ENCODE measurements around the gene FREM2.

The FREM2 gene

DNA sequence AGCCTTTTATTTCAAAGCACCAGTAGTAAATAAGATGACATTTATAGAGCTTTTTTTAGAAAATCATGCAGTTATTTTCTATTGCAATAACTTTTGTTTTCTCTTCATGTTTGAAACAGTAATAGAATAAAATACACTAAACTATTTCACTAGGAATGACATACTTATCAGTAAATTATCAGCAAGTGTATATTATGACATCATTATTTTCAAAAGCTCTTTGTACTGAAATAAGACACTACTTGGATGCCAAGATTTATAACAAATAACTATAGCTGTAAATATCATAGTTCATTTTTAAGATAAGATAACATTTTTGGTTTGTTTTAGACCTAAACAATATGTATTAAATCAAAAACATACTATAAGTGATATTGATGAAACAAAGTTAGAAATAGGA lies 246.9 kb downstream of the FREM2 start:
- TF ChIP-seq POLR2AphosphoS5 (IDR thresholded peaks at IDR 0.05; ENCODE audit: low read depth, low read length) (no peak), TAF1 (IDR thresholded peaks at IDR 0.05; ENCODE audit: borderline replicate concordance, insufficient read depth, low read length) (no peak), SIN3A (IDR thresholded peaks at IDR 0.05; ENCODE audit: borderline replicate concordance, insufficient read depth, low read length) (no peak), FOXP2 (optimal IDR thresholded peaks at IDR 0.05; ENCODE audit: borderline replicate concordance, extremely low read depth, extremely low read length, insufficient read depth) (no peak)
- TF ChIP-seq, protein P1, sequence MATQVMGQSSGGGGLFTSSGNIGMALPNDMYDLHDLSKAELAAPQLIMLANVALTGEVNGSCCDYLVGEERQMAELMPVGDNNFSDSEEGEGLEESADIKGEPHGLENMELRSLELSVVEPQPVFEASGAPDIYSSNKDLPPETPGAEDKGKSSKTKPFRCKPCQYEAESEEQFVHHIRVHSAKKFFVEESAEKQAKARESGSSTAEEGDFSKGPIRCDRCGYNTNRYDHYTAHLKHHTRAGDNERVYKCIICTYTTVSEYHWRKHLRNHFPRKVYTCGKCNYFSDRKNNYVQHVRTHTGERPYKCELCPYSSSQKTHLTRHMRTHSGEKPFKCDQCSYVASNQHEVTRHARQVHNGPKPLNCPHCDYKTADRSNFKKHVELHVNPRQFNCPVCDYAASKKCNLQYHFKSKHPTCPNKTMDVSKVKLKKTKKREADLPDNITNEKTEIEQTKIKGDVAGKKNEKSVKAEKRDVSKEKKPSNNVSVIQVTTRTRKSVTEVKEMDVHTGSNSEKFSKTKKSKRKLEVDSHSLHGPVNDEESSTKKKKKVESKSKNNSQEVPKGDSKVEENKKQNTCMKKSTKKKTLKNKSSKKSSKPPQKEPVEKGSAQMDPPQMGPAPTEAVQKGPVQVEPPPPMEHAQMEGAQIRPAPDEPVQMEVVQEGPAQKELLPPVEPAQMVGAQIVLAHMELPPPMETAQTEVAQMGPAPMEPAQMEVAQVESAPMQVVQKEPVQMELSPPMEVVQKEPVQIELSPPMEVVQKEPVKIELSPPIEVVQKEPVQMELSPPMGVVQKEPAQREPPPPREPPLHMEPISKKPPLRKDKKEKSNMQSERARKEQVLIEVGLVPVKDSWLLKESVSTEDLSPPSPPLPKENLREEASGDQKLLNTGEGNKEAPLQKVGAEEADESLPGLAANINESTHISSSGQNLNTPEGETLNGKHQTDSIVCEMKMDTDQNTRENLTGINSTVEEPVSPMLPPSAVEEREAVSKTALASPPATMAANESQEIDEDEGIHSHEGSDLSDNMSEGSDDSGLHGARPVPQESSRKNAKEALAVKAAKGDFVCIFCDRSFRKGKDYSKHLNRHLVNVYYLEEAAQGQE (IDR thresholded peaks at IDR 0.05; ENCODE audit: insufficient read depth in 1 of 2, low read depth in 2 of 2, low read length in 2 of 2), result no peak
